HepG2 (cell line): Measurements from ENCODE around the gene PPP2R5D. TPM values are rescaled to one million over a fixed set of nuclear protein-coding genes. Genes with fewer than 3 reads are reported as not detected.

Source experiments
- EP300 ChIP-seq, 3 experiments: sonication (generic) in 1 of 3; formaldehyde crosslinking in 1 of 3; IDR thresholded peaks; 2 replicates each; pipeline versions ENCODE4 v1.5.1 to v1.6.1; 2011 to 2020; ENCODE audit warnings: low read depth in 2 of 3, low read length in 2 of 3, borderline replicate concordance in 1 of 3, improper control_type of control experiment in 1 of 3, mild to moderate bottlenecking in 1 of 3, missing genetic modification reagents in 1 of 3, moderate library complexity in 1 of 3
- JDP2 ChIP-seq: sonication (generic); formaldehyde crosslinking; IDR thresholded peaks from 2 replicates; pipeline ENCODE4 v1.8.1; 2022; ENCODE audit warnings: missing genetic modification reagents, borderline replicate concordance
- LRRFIP1 ChIP-seq: sonication (generic); formaldehyde crosslinking; conservative IDR thresholded peaks from 2 replicates; pipeline ENCODE4 v1.4.0; 2020; ENCODE audit warnings: missing genetic modification reagents
- SP4 ChIP-seq: sonication (generic); formaldehyde crosslinking; IDR thresholded peaks from 2 replicates; pipeline ENCODE4 v1.8.1; 2023; ENCODE audit warnings: mild to moderate bottlenecking, missing genetic modification reagents
- SRF ChIP-seq: IDR thresholded peaks from 2 replicates; pipeline ENCODE4 v1.6.1; 2011; ENCODE audit warnings: mild to moderate bottlenecking, low read depth, low read length, moderate library complexity
- TFDP2 ChIP-seq: sonication (generic); formaldehyde crosslinking; IDR thresholded peaks from 2 replicates; pipeline ENCODE4 v1.4.0; 2020; ENCODE audit warnings: missing genetic modification reagents
- ZFP91 ChIP-seq: sonication (generic); formaldehyde crosslinking; IDR thresholded peaks from 2 replicates; pipeline ENCODE4 v1.9.0; 2022; ENCODE audit warnings: missing genetic modification reagents, mild to moderate bottlenecking, borderline replicate concordance
- ZNF18 ChIP-seq: sonication (generic); formaldehyde crosslinking; IDR thresholded peaks from 2 replicates; pipeline ENCODE4 v1.8.0; 2022; ENCODE audit warnings: mild to moderate bottlenecking, missing genetic modification reagents; ENCODE audit not compliant: insufficient replicate concordance
- ZNF180 ChIP-seq: sonication (generic); formaldehyde crosslinking; IDR thresholded peaks from 2 replicates; pipeline ENCODE4 v1.4.0; 2020; ENCODE audit warnings: low read depth, missing genetic modification reagents, borderline replicate concordance
- ZNF407 ChIP-seq: sonication (generic); formaldehyde crosslinking; IDR thresholded peaks from one replicate; pipeline ENCODE4 v1.5.1; 2020; ENCODE audit warnings: mild to moderate bottlenecking, missing genetic modification reagents; ENCODE audit errors: not compliant biosample characterization
- ZNF7 ChIP-seq: IDR thresholded peaks from 2 replicates; pipeline ENCODE4 v1.6.1; 2016; ENCODE audit warnings: missing biosample characterization, missing genetic modification reagents
- polyA plus RNA-seq, 8 experiments: library from polyadenylated mRNA; depleted of rRNA in 3 of 8; stranded (reverse) in 7 of 8; unstranded in 1 of 8; fragments of >200 nt; fragmentation: Illumina TruSeq in 4 of 8; extraction: Trizol in 4 of 8; gene quantifications; 2 replicates each; pipeline versions ENCODE4 v1.2.1 to v1.2.3, GENCODE V29; 2011 to 2016; ENCODE audit warnings: low read depth in 4 of 8, missing spikeins in 1 of 8, mixed read lengths in 1 of 8; ENCODE audit not compliant: insufficient read depth in 1 of 8
- total RNA-seq, 5 experiments: library from RNA; depleted of rRNA; stranded (reverse); fragments of >200 nt; fragmentation: Illumina TruSeq; extraction: Trizol; gene quantifications; 2 replicates each; pipeline ENCODE4 v1.2.3, GENCODE V29; 2016; ENCODE audit warnings: low read depth in 1 of 5

The PPP2R5D gene
- total and polyA plus RNA-seq, 2 of the 13 experiments (the other 11 are each of a cell fraction or from before 2014, with no cell fraction given) = 53.7 to 60.4 TPM

GRCh38 chr6:42938987-42939809, 45.2 kb upstream of the PPP2R5D start (continued):
- peak; percentile 42 for TF ChIP-seq ZNF407 (CRISPR knock-in tag)
- TF ChIP-seq ZNF180 (CRISPR knock-in tag) = no peak
- peak; percentile 95 for TF ChIP-seq ZFP91
- TF ChIP-seq SRF = no peak
- no peak for TF ChIP-seq LRRFIP1 (CRISPR knock-in tag)
- TF ChIP-seq SP4 (CRISPR knock-in tag) = peak; percentile 93
- TF ChIP-seq EP300 (IDR thresholded peaks at IDR 0.05; ENCODE audit: low read depth in 2 of 2, low read length in 2 of 2) = peak; percentile 28 to 89; a peak in 3 of 4 replicates
- peak; percentile 79; the same call in 1 of the 2 replicates for TF ChIP-seq EP300 (CRISPR knock-in tag; IDR thresholded peaks at IDR 0.05; ENCODE audit: borderline replicate concordance)
- peak; percentile 85 for TF ChIP-seq TFDP2 (CRISPR knock-in tag)
- TF ChIP-seq JDP2 = no peak; the same call in 1 of the 2 replicates
- no peak for TF ChIP-seq ZNF7
- TF ChIP-seq ZNF18 (CRISPR knock-in tag) = peak; percentile 92
